Thymus (tissue), 11 donors: ENCODE results near the gene AUTS2. TPM values are rescaled to one million over a fixed set of nuclear protein-coding genes. Genes with fewer than 3 reads are reported as not detected.

Experiments
- DNase-seq, 9 donors: peaks; one replicate each; pipeline ENCODE4 v3.0.0-alpha.2; 2013; ENCODE audit warnings: low spot score in 9 of 9, low read depth in 6 of 9, missing footprints in 1 of 9
- H3K27ac ChIP-seq, 2 donors: one replicate each; pipeline ENCODE4 v1.5.1; 2013; ENCODE audit warnings: control low read depth in 1 of 2, low read depth in 1 of 2, low read length in 1 of 2, mild to moderate bottlenecking in 1 of 2, moderate library complexity in 1 of 2
- H3K27me3 ChIP-seq, 2 donors: one replicate each; pipeline ENCODE4 v1.5.1; 2013; ENCODE audit warnings: low read length in 1 of 2; ENCODE audit not compliant: control insufficient read depth in 2 of 2, insufficient read depth in 1 of 2
- H3K36me3 ChIP-seq, 2 donors: one replicate each; pipeline ENCODE4 v1.5.1; 2013; ENCODE audit warnings: low read length in 1 of 2, mild to moderate bottlenecking in 1 of 2, moderate library complexity in 1 of 2; ENCODE audit not compliant: control insufficient read depth in 2 of 2, insufficient read depth in 2 of 2
- H3K4me1 ChIP-seq, 2 donors: one replicate each; pipeline ENCODE4 v1.5.1; 2013; ENCODE audit warnings: low read length in 2 of 2; ENCODE audit not compliant: control insufficient read depth in 2 of 2, insufficient read depth in 2 of 2
- H3K4me3 ChIP-seq, 2 donors: one replicate each; pipeline ENCODE4 v1.5.1; 2013; ENCODE audit warnings: low read length in 2 of 2, control low read depth in 1 of 2, mild to moderate bottlenecking in 1 of 2
- H3K9me3 ChIP-seq, 2 donors: one replicate each; pipeline ENCODE4 v1.5.1; 2013; ENCODE audit warnings: low read length in 1 of 2, mild to moderate bottlenecking in 1 of 2; ENCODE audit not compliant: control insufficient read depth in 2 of 2, insufficient read depth in 1 of 2
- WGBS: extraction: QIAGEN DNeasy Blood & Tissue Kit; methylation state at CpG from one replicate; pipeline ENCODE4 v1.1.7; 2013; 5-methylcytosine and 5-hydroxymethylcytosine counted together
- polyA plus RNA-seq: library from polyadenylated mRNA; stranded (reverse); fragments of 200-250 nt; gene quantifications from one replicate; pipeline ENCODE4 v1.2.3, GENCODE V29; 2013
- total RNA-seq: library from RNA; stranded (reverse); fragments of 120-200 nt; gene quantifications from one replicate; pipeline ENCODE4 v1.2.4, GENCODE V29; 2013
- donor health status: healthy.

The AUTS2 gene
- total and polyA plus RNA-seq, 2 donors: 9.2 to 17.1 TPM

DNA sequence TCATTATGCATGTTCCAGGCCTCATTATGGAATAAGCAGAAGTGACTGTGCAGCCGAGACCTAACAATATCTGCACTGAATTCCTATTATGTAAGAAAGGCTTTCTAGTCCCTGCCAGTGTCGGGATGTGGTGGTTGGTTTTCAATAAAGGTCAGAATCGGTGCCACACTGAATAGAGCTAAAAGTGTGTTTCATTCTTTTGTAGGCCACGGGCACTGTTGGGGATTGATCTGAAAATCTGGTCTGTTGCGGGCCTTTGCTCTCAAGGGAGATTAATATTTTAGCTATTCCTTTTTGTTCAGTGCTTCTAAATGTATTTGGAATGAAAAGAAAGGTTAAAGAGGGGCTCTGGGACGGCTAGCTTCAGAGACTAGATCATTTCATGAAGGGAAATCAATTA, 974.3 kb downstream of the AUTS2 start:
- Histone ChIP-seq H3K27ac (no peak overlapping the region), H3K9me3 (no peaks in the 10 kb centered on the region), H3K4me3 (no peak overlapping the region), H3K36me3 (no peaks in the 10 kb centered on the region), H3K27me3 (no peaks in the 10 kb centered on the region), H3K4me1 (no peaks in the 10 kb centered on the region)
- WGBS: 95% methylated on average over 6 of the region's 6 CpGs
- no peak for DNase-seq

DNA sequence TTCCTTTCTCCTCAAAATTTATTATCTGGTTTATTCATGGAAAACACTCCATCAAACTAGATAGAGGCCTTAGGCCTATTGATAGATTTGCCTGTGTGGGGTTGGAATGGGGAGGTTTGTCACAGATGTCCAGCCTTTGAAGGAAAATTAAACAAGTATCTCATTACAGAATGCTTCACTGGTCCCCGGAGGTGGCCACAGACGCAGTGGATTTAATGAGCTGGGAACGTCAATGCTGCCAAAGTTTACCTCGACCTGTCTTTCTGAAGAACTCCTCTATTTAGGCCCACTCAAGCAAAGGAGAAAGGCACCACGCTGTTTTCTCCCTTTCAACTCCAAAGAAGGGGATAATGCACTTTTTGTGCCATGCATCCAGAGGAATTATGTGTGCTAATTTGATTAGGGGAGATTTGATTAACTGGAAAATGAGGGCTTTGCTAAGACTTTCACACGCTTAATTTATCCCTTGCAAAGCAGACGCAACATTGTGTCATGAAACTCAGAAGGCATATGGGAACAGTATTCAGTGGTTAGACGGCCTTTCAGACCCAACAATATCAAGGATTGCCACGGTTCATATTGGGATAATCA, 974.9 kb downstream of the AUTS2 start:
- H3K36me3 ChIP-seq: no peaks in the 10 kb centered on the region
- DNase-seq: no peak
- no peaks in the 10 kb centered on the region for H3K27me3 ChIP-seq
- 95% methylated on average over 9 of the region's 9 CpGs for WGBS
- H3K4me1 ChIP-seq: no peaks in the 10 kb centered on the region
- H3K27ac ChIP-seq: no peak overlapping the region
- H3K9me3 ChIP-seq: no peaks in the 10 kb centered on the region
- H3K4me3 ChIP-seq: no peak overlapping the region

GRCh38 chr7:70573696-70574095, 975.4 kb downstream of the AUTS2 start:
- H3K9me3 ChIP-seq: no peaks in the 10 kb centered on the region
- H3K4me3 ChIP-seq: no peak overlapping the region
- H3K27me3 ChIP-seq: no peaks in the 10 kb centered on the region
- H3K4me1 ChIP-seq: no peaks in the 10 kb centered on the region
- no peak overlapping the region for H3K27ac ChIP-seq
- 96% methylated on average over 3 of the region's 3 CpGs for WGBS
- no peak for DNase-seq
- no peaks in the 10 kb centered on the region for H3K36me3 ChIP-seq

GRCh38 chr7:70574314-70574834, 976.1 kb downstream of the AUTS2 start:
- Histone ChIP-seq H3K27me3 (no peaks in the 10 kb centered on the region), H3K36me3 (no peaks in the 10 kb centered on the region), H3K4me3 (no peak overlapping the region), H3K27ac (no peak overlapping the region), H3K4me1 (no peaks in the 10 kb centered on the region), H3K9me3 (no peaks in the 10 kb centered on the region)
- WGBS: 96% methylated on average over 5 of the region's 5 CpGs
- no peak for DNase-seq

- Histone ChIP-seq H3K9me3 (no peaks in the 10 kb centered on the region), H3K27me3 (no peaks in the 10 kb centered on the region), H3K4me1 (no peaks in the 10 kb centered on the region), H3K36me3 (no peaks in the 10 kb centered on the region), H3K27ac (no peak overlapping the region), H3K4me3 (no peak overlapping the region)
- 86% methylated on average over 11 of the region's 11 CpGs for WGBS
- no peak for DNase-seq
These were observed 976.9 kb downstream of the AUTS2 start for GRCh38 chr7:70574970-70575799.

DNA sequence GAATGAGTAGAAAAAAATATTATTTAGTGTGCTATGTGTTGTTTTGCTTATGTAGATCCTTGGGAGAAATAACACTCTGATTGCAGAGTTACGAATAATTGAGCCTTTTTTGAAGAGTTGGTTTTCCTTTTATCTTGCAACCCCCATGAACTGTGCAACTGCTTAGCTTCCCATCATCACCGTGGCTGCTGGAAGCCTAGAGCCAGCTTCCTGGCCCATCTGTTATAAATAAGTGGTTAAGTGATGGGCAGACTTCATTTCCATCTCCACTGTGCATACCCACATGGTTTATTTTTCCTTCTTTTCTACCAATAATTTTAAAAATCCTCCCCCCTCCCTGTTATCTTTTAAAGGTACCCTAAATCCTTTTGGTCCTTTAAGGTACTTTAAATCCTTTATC, 978.8 kb downstream of the AUTS2 start:
- Histone ChIP-seq H3K4me3 (no peak overlapping the region), H3K27ac (no peak overlapping the region), H3K4me1 (no peaks in the 10 kb centered on the region), H3K27me3 (no peaks in the 10 kb centered on the region), H3K36me3 (no peaks in the 10 kb centered on the region), H3K9me3 (no peaks in the 10 kb centered on the region)
- DNase-seq: no peak
- WGBS: 91% methylated on average over 2 of the region's 2 CpGs

DNA sequence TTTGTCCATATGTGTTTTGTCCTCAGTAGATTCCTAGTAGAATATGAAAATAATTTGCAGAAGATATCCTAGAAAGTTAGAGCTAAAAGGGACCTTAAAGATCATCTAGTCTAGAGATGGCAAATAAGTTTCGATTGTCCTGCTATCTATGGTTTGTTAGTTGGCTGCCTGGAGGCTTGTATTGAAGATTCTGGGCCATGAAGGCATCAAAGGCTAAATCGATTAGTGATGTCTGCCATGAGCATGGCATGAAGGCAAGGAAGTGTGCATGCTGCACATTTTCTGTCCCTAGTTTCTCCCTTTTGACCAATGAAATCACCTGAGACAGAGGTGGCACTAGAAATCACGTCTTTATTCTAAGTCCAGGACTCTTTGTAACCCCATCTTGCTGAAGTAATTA, 979.9 kb downstream of the AUTS2 start:
- Histone ChIP-seq H3K9me3 (no peaks in the 10 kb centered on the region), H3K4me1 (no peaks in the 10 kb centered on the region), H3K27ac (no peak overlapping the region), H3K36me3 (no peaks in the 10 kb centered on the region), H3K27me3 (no peaks in the 10 kb centered on the region), H3K4me3 (no peak overlapping the region)
- WGBS: 99% methylated on average over 3 of the region's 3 CpGs
- DNase-seq: no peak

DNA sequence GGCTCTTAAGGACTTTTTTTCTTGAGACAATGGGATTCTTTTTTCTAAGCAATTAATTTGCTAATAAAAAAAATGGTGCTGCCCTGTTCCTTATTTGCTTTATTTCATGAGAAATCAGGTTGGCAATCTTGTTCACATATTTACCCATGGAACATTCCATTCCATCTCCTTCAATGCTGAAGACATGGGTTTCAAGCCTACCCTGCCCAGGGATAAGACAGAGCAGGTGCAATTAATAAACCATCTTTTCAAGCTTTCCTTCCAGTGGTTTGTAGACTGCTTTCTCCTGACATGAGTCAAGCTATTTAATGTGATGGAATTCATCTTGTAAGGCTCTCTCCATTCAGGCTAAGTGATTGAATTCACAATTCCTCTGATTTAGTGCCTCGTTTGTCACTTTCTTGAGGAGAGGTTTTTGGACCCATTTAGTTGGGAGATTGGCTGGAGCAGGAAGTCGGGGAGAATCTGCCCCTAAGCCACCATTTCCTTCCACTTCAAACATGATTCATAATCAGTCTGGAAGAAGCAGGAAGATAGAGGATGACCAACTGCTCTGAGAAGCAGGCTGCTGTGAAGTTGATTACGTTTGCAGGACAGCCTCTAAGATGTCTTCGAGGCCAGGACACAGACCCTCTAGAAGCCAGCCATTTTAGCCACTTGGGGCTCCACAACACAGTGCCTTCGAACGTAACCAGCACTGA, 981.3 kb downstream of the AUTS2 start:
- H3K9me3 ChIP-seq: no peaks in the 10 kb centered on the region
- H3K4me3 ChIP-seq: no peak overlapping the region
- DNase-seq: no peak
- H3K27ac ChIP-seq: no peak overlapping the region
- 90% methylated on average over 6 of the region's 6 CpGs for WGBS
- H3K36me3 ChIP-seq: no peaks in the 10 kb centered on the region
- no peaks in the 10 kb centered on the region for H3K27me3 ChIP-seq
- H3K4me1 ChIP-seq: no peaks in the 10 kb centered on the region

- Histone ChIP-seq H3K27me3 (no peaks in the 10 kb centered on the region), H3K9me3 (no peaks in the 10 kb centered on the region), H3K4me3 (no peak overlapping the region), H3K27ac (no peak overlapping the region), H3K4me1 (no peaks in the 10 kb centered on the region), H3K36me3 (no peaks in the 10 kb centered on the region)
- no peak for DNase-seq
- 97% methylated on average over 6 of the region's 6 CpGs for WGBS
These were observed 981.9 kb downstream of the AUTS2 start for GRCh38 chr7:70580161-70580560.
